NCI-H1092 treated with DMSO at 0.1 percent for 48 hours (cell line): ENCODE results near the gene SYTL1.

ENCODE experiments used
- DNase-seq: peaks from one replicate; lab custom pipeline; 2025; lab: John Stamatoyannopoulos, UW

The SYTL1 gene

GRCh38 chr1:27341525-27342252 is at the start of gene SYTL1:
TSS of gene SYTL1 (plus strand) at chr1:27342022. CDS start at chr1:27345335, 3,313 bp downstream.
- DNase-seq, result no peak

- DNase-seq, result no peak
Observed at GRCh38 chr1:27292106-27292505, 49.7 kb upstream of the SYTL1 start.

GRCh38 chr1:27293915-27294314 is 47.9 kb upstream of the SYTL1 start:
- no peak for DNase-seq

- peak; percentile 35 for DNase-seq
Observed at GRCh38 chr1:27296773-27297291, 45.0 kb upstream of the SYTL1 start.

GRCh38 chr1:27297903-27298302 is 43.9 kb upstream of the SYTL1 start:
- DNase-seq, result no peak

- no peak for DNase-seq
Observed at GRCh38 chr1:27298632-27299384, 43.0 kb upstream of the SYTL1 start.

GRCh38 chr1:27299385-27300271 is 42.2 kb upstream of the SYTL1 start:
- peak; percentile 31 for DNase-seq

GRCh38 chr1:27300341-27301051 is 41.3 kb upstream of the SYTL1 start:
- DNase-seq, result peak; percentile 93

- DNase-seq, result no peak
Observed at GRCh38 chr1:27301052-27301422, 40.8 kb upstream of the SYTL1 start.

GRCh38 chr1:27301582-27302199 is 40.1 kb upstream of the SYTL1 start:
- peak; percentile 39 for DNase-seq

- DNase-seq, result no peak
Observed at GRCh38 chr1:27302612-27303011, 39.2 kb upstream of the SYTL1 start.

GRCh38 chr1:27303509-27303908 is 38.3 kb upstream of the SYTL1 start:
- no peak for DNase-seq

GRCh38 chr1:27306071-27306470 is 35.8 kb upstream of the SYTL1 start:
- DNase-seq, result no peak

- peak; percentile 86 for DNase-seq
Observed at GRCh38 chr1:27306892-27307761, 34.7 kb upstream of the SYTL1 start.

GRCh38 chr1:27307874-27308598 is 33.8 kb upstream of the SYTL1 start:
- DNase-seq, result peak; percentile 82

- no peak for DNase-seq
Observed at GRCh38 chr1:27314169-27314568, 27.7 kb upstream of the SYTL1 start.

- no peak for DNase-seq
Observed at GRCh38 chr1:27314737-27315136, 27.1 kb upstream of the SYTL1 start.

- DNase-seq, result no peak
Observed at GRCh38 chr1:27316860-27317259, 25.0 kb upstream of the SYTL1 start.

GRCh38 chr1:27318136-27318535 is 23.7 kb upstream of the SYTL1 start:
- DNase-seq, result no peak
